Activated T-cell treated with anti-CD3 and anti-CD28 coated beads for 48 hours (primary cell): ENCODE results near the gene CLDN22.

Experiments used
- DNase-seq: peaks from one replicate; pipeline ENCODE4 v3.0.0-alpha.2; 2020; ENCODE audit warnings: low read depth

The CLDN22 gene

DNA sequence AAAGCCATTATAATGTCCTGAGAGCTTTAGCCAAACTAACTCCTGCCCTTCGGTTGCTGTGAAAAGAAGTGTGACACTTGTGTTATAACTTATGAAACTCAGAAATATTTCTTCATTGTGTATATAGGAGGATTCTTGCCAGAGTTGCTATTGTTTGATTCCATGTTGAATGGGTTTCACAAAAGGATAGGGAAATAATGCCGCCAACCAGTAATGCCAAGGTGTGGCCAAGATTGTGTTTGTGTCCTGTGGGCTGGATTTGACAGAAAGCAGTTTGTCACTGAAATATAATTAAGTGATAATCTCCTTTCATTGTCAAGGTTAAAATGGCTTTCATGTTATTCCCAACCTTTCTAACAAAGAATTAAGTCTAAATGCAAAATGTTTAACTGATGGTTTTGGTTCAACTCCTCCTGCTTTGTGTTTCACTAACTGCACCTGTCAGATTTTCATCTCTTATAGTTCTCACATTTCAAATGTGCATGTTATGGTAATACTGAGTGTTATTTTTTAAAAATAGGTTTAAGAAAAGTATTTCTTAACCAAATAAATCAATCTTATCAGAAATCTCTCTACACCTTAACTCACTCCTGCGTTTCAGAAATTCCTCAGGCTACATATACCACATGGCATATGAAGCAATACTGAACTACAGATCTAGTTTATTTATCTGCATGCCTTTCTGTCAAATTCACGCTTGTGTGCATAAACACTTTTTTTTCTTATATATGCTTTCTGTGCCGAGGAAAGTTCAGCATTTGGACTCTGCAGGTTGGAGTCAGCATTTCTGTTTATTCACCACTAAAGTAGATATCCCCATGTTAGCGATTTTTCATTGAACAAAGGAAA is at the start of gene CLDN22:
Gene CLDN22, minus strand, starts transcription at position 66 of the 849 bp plus-strand sequence. Its CDS starts 58 bp downstream, at position 8.
- no peak for DNase-seq

- DNase-seq, result no peak
Observed at GRCh38 chr4:183369073-183369472, 49.0 kb upstream of the CLDN22 start.

DNA sequence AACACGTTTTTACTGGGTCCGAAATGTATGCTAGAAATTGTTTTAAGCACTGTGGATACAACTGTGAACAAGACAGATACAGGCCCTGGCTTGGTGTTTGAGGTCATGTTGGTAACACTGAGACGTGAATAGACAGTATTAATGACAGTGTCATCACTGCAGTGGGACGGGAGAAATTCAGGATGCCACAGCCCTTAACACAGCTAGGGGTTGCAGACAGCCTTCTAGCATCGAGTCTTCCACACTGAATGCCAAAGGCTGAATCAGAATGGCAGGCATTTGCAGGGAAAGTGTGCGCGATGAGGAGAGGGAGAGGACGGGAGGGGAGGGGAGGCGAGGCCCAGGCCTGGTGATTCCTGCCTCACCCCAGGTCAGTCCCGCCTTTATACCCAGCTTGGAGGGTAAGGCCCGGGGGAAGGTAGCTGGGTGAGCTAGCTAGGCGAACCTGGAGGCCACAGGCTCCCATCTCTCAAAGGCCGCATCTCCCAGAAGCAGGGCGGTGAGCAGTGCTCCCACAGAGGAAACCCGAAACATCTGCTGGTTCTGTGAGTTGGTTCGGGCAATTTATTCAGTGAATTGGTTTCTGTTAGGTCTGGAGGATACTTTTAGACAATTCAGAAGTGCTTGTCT is 46.2 kb upstream of the CLDN22 start:
- no peak for DNase-seq

DNA sequence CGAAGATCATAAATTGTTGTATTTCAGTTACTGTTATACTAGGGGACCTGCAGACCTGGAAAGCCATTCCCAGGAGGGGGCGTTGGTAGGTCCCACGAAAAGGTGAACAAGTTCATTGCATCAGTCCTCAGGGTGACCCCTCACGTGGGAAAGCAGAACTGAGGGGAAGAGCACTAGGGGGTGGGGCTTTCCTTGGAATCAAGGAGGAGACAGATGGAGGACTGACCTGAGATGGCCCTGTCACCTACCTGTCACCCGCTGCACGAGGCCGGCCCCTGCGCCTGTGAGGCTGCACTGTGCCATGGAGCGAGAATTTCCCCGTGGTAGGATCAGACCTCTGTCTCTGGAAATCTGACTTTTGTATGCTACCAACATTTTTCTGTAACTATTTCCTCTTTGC is 43.9 kb upstream of the CLDN22 start:
- no peak for DNase-seq

DNA sequence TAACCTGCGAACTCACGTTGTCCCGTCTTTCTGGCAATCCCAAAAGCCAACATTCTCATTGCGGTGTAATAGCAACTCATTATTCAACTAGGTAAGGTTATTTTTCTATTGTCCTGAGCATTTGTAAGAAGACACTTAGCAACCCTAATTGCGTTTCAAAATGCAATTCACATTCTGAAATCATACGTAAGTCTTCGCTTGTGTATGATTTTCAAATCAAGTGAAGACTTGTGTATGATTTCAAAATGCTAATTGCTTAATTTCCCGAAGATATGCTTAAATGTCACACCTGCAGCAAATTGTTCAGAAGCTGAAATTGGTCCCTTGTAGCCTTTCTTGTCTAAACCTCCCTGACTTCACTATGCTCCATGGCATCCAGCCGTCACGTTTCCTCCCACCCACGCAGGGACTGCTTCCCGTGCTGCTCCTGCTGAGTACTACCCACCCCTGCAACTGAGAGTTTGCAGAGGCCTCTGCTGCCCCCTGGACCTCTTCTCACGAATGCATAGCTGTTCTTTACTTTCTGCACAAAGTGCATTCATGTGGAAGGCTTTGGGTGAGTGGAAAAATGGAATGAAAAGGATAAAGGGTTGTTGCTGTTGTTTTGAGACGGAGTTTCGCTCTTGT is 43.0 kb upstream of the CLDN22 start:
- DNase-seq, result no peak

- no peak for DNase-seq
Observed at GRCh38 chr4:183362036-183362435, 42.0 kb upstream of the CLDN22 start.

DNA sequence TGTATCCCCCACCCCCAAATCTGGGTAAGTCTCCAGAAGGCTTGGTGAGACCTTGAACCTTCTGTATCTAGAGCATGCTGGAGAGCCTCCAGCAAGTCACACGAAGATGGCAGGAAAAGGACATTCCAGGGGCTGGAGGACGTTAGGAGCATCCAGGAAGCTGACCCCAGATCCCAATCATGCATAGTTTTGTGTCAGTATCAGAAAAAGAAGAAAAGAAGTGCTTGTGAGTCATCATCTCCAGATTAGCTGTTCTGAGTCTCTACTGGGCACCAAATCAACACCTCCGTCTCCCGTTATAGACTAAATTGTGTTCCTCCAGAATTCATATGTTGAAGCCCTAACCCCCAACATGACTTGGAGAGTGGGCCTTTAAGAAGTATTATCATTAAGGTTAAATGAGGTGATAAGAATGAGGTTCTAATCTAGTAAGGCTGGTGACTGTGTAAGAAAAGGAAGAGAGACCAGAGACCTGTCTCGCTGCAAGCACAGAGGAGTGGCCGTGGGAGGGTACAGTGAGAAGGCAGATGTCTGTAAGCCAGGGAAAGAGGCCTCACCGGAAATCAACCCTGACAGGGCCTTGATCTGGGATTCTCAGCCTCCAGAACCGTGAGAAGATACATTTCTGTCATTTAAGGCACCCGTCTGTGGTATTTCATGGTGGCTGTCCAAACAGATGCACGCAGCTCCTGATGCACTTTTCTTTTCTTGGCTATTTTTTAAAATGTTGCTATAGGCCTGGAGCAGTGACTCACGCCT is 40.3 kb upstream of the CLDN22 start:
- no peak for DNase-seq

DNA sequence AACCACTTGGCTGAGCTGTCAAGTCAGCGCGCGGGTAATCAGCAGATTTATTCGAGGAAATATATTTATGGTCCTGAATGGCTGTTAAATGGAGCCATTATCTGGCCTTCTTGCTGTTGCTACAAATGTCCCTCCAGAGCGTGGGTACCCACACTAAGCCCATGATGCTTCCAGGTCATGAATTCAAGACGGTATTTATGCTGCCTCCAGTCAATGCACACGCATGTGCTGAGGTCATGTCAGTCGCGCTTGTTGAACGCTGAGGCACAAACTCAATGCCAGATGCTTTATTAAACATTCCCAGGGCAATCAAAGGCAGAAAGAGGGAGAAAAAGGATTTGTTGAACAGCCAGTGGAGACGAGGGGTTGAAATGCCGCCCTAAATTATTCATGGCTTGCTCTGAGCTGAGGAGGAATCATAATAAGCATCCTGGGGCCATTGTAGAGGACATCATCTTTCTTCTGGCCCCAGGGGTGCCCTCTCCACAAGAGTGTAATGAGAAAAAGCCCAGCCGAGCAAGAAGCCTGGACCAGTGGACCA is 38.2 kb upstream of the CLDN22 start:
- no peak for DNase-seq

DNA sequence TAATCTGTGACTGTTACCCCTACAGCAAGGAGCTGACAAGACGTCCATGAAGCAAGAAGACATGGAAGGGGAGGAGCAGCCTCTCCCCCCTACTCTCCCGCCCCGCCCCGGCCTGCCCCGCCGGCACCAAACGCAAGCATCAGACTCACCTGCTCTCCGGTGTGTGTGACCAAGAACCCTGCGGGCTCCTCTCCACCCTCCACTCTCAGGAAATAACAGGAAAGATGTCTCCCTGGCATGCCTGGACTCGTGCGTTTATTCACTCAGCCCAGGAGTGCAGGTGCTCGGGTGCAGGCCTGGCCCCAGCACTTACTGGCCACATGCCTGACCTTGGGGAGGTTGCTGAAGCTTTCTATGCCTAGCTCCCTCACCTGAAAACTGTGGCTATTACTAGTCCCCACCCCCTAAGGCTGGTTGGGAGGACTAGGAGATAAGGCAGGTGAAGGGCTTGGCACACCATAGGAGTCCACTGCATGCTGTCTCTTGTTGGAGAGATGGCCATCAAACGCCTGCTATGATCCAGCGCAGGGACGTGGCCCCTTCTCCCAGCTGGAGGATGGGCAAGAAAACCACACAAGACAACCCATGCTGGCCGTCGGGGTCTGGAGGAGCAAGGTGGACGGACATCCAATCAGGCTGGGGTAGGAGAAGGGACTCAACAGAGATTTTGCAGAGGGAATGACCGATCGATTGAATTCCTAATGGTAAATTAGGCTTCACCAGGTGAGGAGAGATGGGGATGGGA is 37.0 kb upstream of the CLDN22 start:
- no peak for DNase-seq

DNA sequence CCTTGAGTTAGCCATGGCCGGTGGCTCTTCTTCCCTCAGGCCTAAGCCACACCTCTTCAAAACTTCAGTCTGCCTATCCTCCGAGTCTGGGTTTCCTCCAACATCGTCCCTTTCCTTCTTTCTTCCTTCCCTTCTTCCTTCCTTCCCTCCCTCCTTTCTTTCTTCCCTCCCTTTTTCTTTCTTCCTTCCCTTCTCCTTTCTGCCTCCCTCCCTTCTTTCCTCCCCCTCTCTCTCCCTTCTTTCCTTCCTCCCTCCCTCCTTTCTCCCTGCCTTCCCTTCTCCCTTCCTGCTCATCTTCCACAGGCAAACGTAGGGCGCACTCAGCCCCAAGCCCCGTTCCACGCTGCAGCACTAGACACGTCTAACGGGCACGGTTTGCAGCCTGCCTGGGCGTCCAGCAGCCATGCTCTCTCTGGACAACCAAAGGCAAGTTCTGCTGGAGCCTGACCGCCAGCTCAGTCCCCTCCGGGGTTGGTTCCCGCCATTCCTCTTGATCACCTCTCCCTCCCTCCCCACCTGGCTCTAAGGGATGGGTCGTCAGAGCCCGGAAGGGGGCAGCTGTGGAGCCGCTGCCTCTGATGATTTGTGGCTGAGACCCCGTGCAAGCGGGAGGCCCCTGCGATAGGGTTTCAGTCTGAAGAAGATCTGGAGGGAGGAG is 36.2 kb upstream of the CLDN22 start:
- no peak for DNase-seq

DNA sequence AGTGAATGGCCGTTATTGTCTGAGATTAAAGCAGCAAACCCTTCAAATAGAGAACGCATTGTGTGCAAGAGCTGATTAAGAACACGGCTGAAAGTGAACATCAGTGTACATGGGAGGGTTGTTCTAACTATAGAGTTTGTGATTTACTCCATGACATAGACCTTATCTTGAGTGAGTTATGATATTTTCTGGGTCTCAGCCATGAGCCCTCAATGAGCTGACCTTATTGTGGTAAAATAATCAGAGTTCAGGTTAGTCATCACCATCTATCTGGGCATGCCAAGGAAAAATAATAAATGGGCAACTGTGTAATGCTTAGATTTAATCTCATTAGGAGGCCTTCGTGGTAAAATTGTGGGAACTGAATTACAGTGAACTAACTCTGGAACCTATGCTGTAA is 35.3 kb upstream of the CLDN22 start:
- DNase-seq, result no peak

GRCh38 chr4:183354219-183354618 is 34.1 kb upstream of the CLDN22 start:
- DNase-seq, result no peak

- no peak for DNase-seq
Observed at GRCh38 chr4:183353557-183353956, 33.5 kb upstream of the CLDN22 start.

DNA sequence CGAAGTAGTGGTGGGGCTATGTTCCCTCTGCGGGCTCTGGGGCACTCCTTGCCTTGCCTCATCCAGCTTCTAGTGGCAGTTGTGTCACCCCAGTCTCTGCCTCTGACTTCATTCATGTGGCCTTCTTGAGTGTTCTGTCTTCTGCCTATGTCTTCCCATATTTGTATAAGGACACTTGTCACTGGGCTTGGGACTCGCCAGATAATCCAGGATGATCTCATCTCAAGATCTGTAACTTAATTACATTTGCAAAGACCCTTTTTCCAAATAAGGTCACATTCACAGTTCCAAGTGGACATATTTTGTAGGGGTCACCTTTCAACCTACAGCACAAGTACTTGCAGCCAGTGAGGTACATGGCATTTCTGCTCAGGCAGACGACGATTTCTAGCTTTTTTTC is 32.5 kb upstream of the CLDN22 start:
- no peak for DNase-seq

DNA sequence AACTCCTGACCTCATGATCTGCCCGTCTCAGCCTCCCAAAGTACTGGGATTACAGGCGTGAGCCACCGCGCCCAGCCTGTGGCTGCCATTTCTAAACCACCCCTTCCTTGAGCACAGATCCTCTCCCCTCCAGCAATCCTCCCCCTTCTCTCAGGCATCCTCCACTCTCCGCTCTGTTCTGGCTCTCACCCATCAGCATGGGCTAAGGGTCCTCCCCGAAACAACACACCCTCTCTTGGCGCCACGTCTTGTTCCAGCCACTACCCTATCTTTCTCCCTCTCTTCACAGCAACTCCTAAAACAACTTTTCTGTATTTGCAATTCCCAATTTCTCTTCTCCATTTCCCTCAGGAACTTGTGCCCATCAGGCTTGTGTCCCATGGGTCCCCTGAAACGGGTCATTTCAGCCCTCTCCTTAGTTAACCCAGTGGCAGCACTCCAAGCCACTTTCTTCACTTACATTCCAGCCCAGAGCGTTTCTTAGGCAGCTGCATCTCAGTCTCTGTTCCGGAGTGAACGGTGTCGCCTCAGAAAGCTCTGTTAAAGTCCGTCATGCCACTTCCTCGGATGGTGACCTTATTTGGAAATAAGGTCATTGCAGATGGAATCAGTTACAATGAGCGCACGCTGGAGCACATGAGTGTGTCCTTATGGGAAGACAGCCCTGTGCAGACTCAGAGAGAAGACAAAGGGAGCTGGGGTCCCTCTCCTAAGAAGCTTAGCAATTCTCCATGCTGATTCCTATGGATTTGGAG is 30.4 kb upstream of the CLDN22 start:
- DNase-seq, result no peak

- no peak for DNase-seq
Observed at GRCh38 chr4:183349673-183350072, 29.6 kb upstream of the CLDN22 start.

- DNase-seq, result peak; percentile 29
Observed at GRCh38 chr4:183348706-183349659, 28.9 kb upstream of the CLDN22 start.

GRCh38 chr4:183348136-183348535 is 28.1 kb upstream of the CLDN22 start:
- no peak for DNase-seq

GRCh38 chr4:183347566-183347965 is 27.5 kb upstream of the CLDN22 start:
- no peak for DNase-seq
